Erythroblast (primary cell): ENCODE results near the gene ERGIC1.

Experiments
- GATA1 ChIP-seq: IDR thresholded peaks from 2 replicates; pipeline ENCODE4 v1.6.1; 2011; ENCODE audit warnings: low read depth, mild to moderate bottlenecking, control low read depth, low read length, moderate library complexity
- POLR2A ChIP-seq: IDR thresholded peaks from 2 replicates; pipeline ENCODE4 v1.6.1; 2011; ENCODE audit warnings: mild to moderate bottlenecking, low read length

GRCh38 chr5:172854451-172854871, 20.4 kb downstream of the ERGIC1 start:
- no peak for TF ChIP-seq POLR2A
- TF ChIP-seq GATA1: no peak
